GM12872 (cell line): ENCODE measurements around the gene CITED1.

ENCODE experiments used
- TF ChIP-seq, protein P1 (sequence below): IDR thresholded peaks from 3 replicates; pipeline ENCODE4 v1.5.1; 2011; ENCODE audit warnings: low read depth, mild to moderate bottlenecking, low read length, moderate library complexity; ENCODE audit not compliant: insufficient read depth

The CITED1 gene

GRCh38 chrX:72273718-72274117, 32.0 kb downstream of the CITED1 start:
- TF ChIP-seq, protein P1, sequence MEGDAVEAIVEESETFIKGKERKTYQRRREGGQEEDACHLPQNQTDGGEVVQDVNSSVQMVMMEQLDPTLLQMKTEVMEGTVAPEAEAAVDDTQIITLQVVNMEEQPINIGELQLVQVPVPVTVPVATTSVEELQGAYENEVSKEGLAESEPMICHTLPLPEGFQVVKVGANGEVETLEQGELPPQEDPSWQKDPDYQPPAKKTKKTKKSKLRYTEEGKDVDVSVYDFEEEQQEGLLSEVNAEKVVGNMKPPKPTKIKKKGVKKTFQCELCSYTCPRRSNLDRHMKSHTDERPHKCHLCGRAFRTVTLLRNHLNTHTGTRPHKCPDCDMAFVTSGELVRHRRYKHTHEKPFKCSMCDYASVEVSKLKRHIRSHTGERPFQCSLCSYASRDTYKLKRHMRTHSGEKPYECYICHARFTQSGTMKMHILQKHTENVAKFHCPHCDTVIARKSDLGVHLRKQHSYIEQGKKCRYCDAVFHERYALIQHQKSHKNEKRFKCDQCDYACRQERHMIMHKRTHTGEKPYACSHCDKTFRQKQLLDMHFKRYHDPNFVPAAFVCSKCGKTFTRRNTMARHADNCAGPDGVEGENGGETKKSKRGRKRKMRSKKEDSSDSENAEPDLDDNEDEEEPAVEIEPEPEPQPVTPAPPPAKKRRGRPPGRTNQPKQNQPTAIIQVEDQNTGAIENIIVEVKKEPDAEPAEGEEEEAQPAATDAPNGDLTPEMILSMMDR, result no peak

- TF ChIP-seq, protein P1, result no peak
These were observed 32.8 kb downstream of the CITED1 start for GRCh38 chrX:72272868-72273267.

- TF ChIP-seq, protein P1, result no peak
These were observed 33.9 kb downstream of the CITED1 start for GRCh38 chrX:72271812-72272211.

DNA sequence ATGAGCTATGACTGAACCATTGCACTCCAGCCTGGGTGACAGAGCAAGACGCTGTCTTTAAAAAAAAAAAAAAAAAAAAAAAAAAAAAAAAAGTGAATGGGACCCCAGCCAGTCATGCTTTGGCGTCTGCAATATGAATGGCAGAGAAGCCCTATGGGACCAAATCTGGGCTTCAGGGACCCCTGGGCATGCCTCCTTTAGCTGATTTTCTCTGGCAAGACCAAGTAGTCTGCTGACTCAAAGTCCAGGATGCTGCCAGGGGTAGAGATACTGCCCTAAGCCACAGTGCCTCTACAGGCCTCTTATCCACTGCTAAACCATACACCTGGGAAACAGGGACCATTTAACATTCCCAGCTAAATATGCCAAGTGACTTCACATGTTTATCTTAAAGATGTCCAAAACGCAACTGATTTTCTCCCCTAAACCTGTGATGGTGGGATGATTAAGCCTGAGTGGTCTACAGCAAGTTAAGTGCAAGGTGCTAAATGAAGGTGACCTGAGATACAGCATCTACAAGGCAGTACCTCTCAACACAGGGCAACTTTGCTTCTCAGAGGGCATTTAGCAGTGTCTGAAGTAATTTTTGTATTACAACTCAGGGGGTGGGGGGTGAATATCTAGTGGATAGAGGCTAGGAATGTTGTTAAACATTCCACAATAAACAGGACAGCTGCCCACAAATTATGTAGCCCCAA, 34.5 kb downstream of the CITED1 start:
- TF ChIP-seq, protein P1, result no peak

DNA sequence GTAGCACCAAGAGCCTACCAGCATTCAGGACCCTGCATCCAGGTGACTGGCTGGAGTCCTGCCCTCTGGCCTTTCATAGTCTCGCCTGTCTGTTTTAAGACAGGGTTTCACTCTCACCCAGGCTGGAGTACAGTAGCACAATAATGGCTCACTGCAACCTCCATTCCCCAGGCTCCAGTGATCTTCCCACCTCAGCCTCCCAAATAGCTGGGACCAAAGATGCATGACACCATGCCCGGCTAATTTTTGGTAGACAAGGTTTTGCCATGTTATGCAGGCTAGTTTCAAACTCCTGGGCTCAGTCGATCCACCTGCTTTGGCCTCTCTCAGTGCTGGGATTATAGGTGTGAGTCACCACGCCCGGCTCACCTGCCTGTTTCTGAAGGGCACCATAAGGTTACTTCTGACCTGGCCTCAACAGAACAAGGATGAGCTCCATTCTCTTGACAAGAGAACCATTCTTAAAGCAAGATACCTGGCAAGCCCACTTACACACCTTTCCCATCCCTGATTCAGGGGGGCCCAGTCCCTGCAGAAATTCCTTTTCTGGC, 35.3 kb downstream of the CITED1 start:
- TF ChIP-seq, protein P1, result no peak

GRCh38 chrX:72269671-72270251, 36.0 kb downstream of the CITED1 start:
- TF ChIP-seq, protein P1, result no peak

- TF ChIP-seq, protein P1, result no peak
These were observed 36.9 kb downstream of the CITED1 start for GRCh38 chrX:72268597-72269365.
